ENCODE measurements around the gene C17orf58.

GRCh38 chr17:67994817-67995569, 1.3 kb downstream of the C17orf58 start:
- TF ChIP-seq, protein P1, sequence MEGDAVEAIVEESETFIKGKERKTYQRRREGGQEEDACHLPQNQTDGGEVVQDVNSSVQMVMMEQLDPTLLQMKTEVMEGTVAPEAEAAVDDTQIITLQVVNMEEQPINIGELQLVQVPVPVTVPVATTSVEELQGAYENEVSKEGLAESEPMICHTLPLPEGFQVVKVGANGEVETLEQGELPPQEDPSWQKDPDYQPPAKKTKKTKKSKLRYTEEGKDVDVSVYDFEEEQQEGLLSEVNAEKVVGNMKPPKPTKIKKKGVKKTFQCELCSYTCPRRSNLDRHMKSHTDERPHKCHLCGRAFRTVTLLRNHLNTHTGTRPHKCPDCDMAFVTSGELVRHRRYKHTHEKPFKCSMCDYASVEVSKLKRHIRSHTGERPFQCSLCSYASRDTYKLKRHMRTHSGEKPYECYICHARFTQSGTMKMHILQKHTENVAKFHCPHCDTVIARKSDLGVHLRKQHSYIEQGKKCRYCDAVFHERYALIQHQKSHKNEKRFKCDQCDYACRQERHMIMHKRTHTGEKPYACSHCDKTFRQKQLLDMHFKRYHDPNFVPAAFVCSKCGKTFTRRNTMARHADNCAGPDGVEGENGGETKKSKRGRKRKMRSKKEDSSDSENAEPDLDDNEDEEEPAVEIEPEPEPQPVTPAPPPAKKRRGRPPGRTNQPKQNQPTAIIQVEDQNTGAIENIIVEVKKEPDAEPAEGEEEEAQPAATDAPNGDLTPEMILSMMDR (IDR thresholded peaks at IDR 0.05), result no peak
- no peak for TF ChIP-seq EZH2phosphoT487 (IDR thresholded peaks at IDR 0.05)
